NCI-H187 treated with DMSO at 0.1 percent for 48 hours (cell line): ENCODE measurements around the gene ARMC2.
"Not testable (repeated sequence)": the region's sequence is repeated elsewhere in the genome, so short reads cannot be mapped to it uniquely, and the experiment has no call there.

Experiments used
- DNase-seq: peaks from one replicate; lab custom pipeline; 2025; lab: John Stamatoyannopoulos, UW

The ARMC2 gene

GRCh38 chr6:108872141-108872557 lies 23.9 kb downstream of the ARMC2 start:
- peak; percentile 65 for DNase-seq

GRCh38 chr6:108872575-108872974 lies 24.4 kb downstream of the ARMC2 start:
- peak; percentile 65 for DNase-seq

DNA sequence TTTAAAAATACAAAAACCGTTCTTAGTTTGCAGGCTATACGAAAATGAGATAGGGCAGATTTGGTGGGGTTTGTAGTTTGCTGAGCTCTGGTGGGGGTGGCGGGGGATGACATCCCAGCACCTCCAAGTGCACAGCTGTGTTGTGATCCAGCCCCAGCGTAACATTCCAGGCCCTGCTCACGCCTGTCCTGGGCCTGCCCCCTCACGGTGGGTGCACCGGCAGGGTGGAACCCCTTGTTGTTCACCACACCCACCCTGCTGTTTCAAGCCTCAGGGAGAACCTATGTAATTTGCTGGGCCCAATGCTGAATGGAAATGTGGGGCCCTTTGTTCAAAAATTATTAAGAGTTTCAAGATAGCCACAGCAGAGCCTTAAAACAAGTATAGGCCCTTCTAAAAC lies 25.0 kb downstream of the ARMC2 start:
- DNase-seq: no peak

DNA sequence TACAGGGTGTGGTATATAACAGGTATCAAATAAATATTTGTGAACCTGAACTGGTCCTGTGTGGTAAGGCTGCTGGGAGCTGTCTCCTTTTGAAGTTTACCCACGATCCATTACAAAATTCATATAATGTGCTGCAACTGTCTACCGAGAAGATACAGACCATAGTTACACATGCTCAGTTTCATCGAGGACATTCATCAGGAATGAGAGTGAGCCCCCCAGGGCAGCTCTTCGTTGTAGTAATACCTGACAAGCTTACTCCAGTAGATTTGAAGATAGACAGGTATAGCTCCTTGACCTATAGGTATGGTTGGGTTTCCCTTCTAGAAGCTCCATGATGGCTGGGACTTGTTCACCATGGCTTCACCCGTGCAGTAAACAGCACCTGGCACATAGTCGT lies 25.7 kb downstream of the ARMC2 start:
- DNase-seq: no peak

GRCh38 chr6:108874470-108875160 lies 26.4 kb downstream of the ARMC2 start:
- DNase-seq: no peak

GRCh38 chr6:108875161-108875555 lies 26.9 kb downstream of the ARMC2 start:
- DNase-seq: no peak

DNA sequence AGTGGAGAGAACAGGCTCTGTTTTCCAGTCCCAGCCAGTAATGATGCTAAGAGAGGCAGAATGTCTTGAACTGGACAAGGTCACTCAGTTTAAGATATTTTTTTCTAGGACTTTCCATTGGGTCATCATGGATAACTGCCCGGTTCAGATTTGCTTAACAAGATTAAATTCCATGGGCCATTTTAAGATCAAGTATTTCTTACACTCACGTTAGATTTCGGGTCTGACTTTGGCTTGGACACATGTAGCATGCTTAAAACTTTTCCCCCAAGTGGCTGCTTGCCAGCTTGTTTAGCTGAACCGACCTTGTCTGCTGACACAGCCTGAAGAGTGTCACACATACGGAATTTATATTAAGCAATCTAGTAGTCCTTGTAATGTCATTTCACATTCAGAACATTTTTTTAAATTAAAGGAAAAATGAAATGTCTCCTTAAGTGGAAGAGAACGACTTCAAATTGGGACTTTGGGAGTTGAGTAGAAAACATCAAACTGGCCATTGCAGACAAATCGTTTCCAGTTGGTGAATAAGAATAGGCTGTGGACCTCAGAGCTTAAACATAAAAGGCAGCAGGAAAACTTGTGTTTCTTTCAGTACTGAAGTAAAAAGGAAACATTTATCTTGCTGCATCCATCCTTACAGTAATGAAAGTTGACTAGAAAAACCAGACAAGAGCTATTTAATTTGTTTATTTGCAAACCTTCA lies 29.0 kb downstream of the ARMC2 start:
- DNase-seq: no peak

GRCh38 chr6:108878942-108879341 lies 30.7 kb downstream of the ARMC2 start:
- no peak for DNase-seq

DNA sequence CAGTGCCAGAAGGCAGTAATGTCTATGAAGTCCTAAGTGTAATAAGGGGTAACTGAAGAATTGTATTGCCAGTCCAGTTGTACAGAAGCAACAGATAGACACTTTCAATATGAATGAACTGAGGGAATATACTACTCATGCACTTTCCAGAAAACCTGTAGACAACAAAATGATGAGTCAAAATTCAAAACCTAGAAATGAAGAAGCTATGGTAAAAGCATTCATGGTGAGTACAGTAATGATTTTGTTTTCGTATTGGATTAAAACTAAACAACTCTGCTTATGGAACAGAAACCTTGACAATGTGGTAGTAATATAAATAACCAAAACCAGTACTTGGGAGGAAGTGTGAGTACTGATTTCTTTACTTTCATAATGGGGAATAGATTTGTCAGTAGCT lies 35.0 kb downstream of the ARMC2 start:
- DNase-seq: no peak

GRCh38 chr6:108884211-108885059 lies 36.2 kb downstream of the ARMC2 start:
- no peak for DNase-seq

GRCh38 chr6:108888052-108888451 lies 39.8 kb downstream of the ARMC2 start:
- DNase-seq: no peak

DNA sequence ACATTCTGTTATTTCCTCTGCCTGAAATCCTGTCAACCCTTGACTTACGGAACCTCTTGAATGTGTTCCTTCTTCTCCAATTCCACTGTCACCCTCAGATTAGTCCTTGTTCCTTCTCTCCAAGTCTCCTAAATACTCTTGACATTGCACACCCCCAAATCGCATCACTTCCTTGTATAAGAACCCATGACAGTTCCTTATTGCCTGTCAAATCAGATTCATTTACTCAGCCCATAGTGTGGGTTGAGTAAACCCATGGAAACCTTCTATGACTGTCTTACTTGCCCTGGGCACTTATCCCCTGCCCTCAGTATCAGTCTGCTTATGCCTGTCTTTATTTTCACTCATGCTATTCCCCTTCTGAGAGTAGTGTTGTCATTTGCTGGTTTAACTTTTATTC lies 40.5 kb downstream of the ARMC2 start:
- no peak for DNase-seq

DNA sequence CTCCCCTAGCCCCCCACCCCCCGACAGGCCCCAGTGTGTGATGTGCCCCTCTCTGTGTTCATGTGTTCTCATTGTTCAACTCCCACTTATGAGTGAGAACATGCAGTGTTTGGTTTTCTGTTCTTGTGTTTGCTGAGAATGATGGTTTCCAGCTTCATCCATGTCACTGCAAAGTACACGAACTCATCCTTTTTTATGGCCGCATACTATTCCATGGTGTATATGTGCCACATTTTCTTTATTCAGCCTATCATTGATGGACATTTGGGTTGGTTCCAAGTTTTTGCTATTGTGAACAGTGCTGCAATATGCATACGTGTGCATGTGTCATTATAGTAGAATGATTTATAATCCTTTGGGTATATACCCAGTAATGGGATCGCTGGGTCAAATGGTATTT lies 42.7 kb downstream of the ARMC2 start:
- DNase-seq: not testable (repeated sequence)

DNA sequence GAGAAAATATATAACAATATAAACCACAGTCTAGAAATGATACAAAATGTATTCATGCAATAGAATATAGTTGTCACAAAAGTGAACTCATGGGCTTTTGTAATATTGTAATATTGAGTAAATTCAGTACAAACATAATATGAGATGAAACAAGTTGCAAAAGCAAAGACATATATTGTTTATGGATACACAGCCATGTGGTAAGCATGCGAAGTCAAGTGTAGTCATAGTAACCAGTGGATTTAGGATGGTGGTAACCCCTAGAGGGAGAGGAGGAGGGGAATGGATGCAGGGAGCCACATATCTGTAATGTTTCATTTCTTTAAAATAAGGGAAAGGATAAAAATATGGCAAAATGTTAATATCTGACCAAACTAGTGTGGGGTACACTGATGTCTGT lies 47.3 kb downstream of the ARMC2 start:
- DNase-seq: no peak

GRCh38 chr6:108896111-108896661 lies 48.0 kb downstream of the ARMC2 start:
- no peak for DNase-seq

DNA sequence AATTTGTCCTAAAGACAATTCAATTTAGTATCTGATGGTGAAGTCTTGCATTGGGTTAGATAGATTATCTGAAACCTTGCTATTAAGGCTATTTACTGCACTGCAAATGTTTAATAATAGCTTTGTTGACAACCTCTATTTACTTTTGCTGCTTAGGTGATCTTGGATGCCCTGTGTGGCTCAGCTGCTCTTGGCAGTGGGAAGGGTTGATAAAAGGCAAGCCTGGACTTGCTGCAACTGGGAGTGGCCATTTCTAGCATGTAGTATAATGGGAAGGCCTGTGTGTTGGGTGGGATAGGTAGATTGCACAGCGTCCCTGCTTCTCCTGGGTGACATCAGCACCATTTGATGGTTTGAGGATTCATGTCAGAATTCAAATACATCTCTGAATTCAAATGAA lies 49.1 kb downstream of the ARMC2 start:
- DNase-seq: no peak

DNA sequence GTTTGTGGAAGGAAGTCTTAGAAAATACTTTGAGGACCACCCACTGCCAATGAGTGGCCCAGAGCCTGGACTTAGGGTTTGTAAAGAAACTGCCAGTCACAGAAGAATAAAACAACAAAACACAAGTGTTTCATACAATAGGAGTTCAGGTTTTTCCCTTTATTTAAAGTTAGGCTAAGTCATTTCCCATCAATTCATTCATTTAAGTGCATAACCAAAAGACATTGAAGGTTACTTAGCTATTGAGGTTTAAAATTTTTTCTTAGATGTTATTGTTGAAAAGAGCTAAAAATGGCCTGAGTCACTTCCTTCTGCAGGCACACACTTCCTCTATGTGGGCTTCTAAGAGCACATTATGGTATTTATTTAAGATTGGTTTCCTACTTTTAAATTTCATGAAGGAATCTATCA lies 54.2 kb downstream of the ARMC2 start:
- DNase-seq: no peak

GRCh38 chr6:108903796-108904195 lies 55.6 kb downstream of the ARMC2 start:
- no peak for DNase-seq

DNA sequence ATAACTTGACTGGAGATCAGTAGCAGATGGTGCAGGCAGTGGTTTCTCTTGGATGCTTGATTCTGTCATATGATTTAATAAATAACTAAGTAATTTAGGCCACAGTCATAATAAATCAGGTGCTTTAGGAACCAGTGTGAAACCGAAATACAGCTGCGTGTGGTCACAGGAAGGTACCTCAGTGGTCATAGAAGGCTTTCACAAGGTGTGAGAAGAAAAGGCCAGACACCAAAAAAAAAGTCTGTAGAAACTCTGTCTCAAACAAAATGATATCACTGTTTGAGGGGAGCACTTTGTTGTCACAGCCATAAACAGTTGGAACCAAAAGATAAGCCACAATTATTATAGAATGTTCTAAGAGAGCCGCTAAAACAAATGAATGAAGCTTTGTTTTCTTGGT lies 56.5 kb downstream of the ARMC2 start:
- DNase-seq: no peak

- no peak for DNase-seq
These were observed 66.2 kb downstream of the ARMC2 start for GRCh38 chr6:108914235-108915022.

DNA sequence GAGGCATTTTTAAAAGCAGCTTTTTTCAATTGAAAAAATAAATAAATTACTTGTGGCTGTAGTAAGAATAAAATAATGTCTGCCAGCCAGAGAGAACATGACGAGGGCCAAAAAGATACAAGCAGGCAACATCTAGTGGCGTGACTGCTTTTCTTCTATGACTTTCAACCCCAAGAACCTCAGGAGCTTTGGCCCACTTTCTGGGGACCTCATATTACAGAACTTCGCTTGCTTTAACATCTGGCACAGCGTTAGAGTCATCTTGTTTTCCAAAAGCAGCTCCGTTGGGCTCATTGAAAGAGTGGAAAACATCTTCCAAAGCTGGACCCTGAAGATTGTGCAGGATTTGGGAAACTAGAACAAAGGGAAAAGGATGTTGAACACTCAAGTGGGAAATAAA lies 67.0 kb downstream of the ARMC2 start:
- no peak for DNase-seq
